Lung (tissue), 12 donors: ENCODE results near the gene ANKRD29. TPM values are rescaled to one million over a fixed set of nuclear protein-coding genes. Genes with fewer than 3 reads are reported as not detected.
"Not testable (repeated sequence)": the region's sequence is repeated elsewhere in the genome, so short reads cannot be mapped to it uniquely, and the experiment has no call there.

Experiments used
- ATAC-seq: fragments of 200-7000 bp; cut with Tn5 transposase; one replicate; pipeline ENCODE4 v1.9.1; 2020; ENCODE audit warnings: moderate number of reproducible peaks; ENCODE audit not compliant: insufficient read depth, low FRiP score
- DNase-seq, 3 donors: peaks; one replicate each; pipeline ENCODE4 v3.0.0-alpha.2; 2013 to 2017
- H3K27ac ChIP-seq, 2 donors: one replicate each; pipeline ENCODE4 v1.5.1; 2013; ENCODE audit warnings: mild to moderate bottlenecking in 2 of 2, moderate library complexity in 2 of 2, control low read depth in 1 of 2, inconsistent platforms in 1 of 2, low read depth in 1 of 2, low read length in 1 of 2
- H3K27me3 ChIP-seq, 3 donors: one replicate each; pipeline ENCODE4 v1.5.1; 2013; ENCODE audit warnings: low read length in 2 of 3; ENCODE audit not compliant: control insufficient read depth in 3 of 3, insufficient read depth in 3 of 3
- H3K36me3 ChIP-seq, 4 donors: one replicate each; pipeline ENCODE4 v1.5.1; 2013; ENCODE audit warnings: low read length in 4 of 4, mild to moderate bottlenecking in 1 of 4, moderate library complexity in 1 of 4; ENCODE audit not compliant: control insufficient read depth in 4 of 4, insufficient read depth in 4 of 4
- H3K4me1 ChIP-seq, 5 donors: one replicate each; pipeline ENCODE4 v1.5.1; 2013; ENCODE audit warnings: low read length in 5 of 5, mild to moderate bottlenecking in 2 of 5, moderate library complexity in 1 of 5; ENCODE audit not compliant: control insufficient read depth in 5 of 5, insufficient read depth in 5 of 5
- H3K4me3 ChIP-seq: one replicate; pipeline ENCODE4 v1.5.1; 2013; ENCODE audit warnings: mild to moderate bottlenecking, control low read depth, moderate library complexity
- H3K9ac ChIP-seq, 2 donors: one replicate each; pipeline ENCODE4 v1.5.1; 2013; ENCODE audit warnings: low read length in 2 of 2, control low read depth in 1 of 2; ENCODE audit not compliant: insufficient read depth in 1 of 2
- H3K9me3 ChIP-seq, 4 donors: one replicate each; pipeline ENCODE4 v1.5.1; 2013; ENCODE audit warnings: low read length in 3 of 4, mild to moderate bottlenecking in 1 of 4, moderate library complexity in 1 of 4; ENCODE audit not compliant: control insufficient read depth in 4 of 4, insufficient read depth in 3 of 4
- WGBS, 2 donors: extraction: QIAGEN DNeasy Blood & Tissue Kit; methylation state at CpG; one replicate each; pipeline ENCODE4 v1.1.7; 2013; 5-methylcytosine and 5-hydroxymethylcytosine counted together
- polyA plus RNA-seq, 2 donors: library from polyadenylated mRNA; stranded (reverse); fragments of 200-250 nt; gene quantifications; one replicate each; pipeline ENCODE4 v1.2.1, GENCODE V29; 2013
- total RNA-seq, 2 donors: library from RNA; depleted of rRNA in 1 of 2; stranded (reverse); fragments of >200 nt in 1 of 2; gene quantifications; one replicate each; pipeline ENCODE4 v1.2.1, GENCODE V29; 2014 to 2021
- TF ChIP-seq, protein P1 (sequence below): IDR thresholded peaks from 2 replicates; pipeline ENCODE4 v1.5.1; 2012; ENCODE audit warnings: mild to moderate bottlenecking; ENCODE audit errors: control extremely low read depth, extremely low read depth
- donor health status: control.
- donor health status: control.
- donor health status: Bipolar disorder and iron deficiency.
- donor health status: healthy.
- donor health status: DM: yes; HTN: yes; CAD: no.

ANKRD29 gene
- total and polyA plus RNA-seq, 4 donors, result 12.5 to 60.9 (median 43.0) TPM

DNA sequence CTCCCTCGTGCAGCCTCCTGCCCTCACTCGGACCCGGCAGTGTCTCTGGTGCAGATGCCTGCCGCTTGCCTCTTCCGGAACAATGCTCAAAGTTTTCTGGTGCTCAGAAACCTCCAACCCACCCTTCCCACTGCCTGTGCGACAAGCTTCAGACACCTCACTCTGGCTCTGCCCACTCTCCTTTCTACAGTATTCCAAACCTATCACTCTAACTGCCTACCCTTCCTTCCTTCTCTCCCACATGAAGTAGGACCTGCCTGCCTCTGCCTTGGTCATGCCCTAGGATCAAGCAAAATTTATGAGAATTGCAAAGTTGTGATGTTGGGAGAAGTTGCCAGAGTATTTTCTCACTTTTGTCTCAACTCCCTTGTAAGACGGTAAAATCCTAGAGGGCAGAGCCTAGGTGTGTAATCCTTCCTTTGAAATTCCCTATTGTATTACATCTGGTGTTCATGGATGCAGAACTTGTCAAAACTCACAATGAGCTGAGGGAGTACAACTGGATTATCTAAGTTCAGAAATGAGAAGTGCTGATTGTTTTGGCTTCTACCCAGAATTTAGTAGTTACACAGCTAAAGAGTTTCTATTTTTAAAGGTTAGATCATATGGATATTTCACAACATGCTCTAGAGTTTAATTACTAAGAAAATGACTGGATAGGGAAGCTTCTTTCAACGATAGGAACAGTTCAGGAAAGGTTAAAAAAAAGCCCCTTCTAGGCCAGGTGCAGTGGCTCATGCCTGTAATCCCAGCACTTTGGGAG is 83.6 kb downstream of the ANKRD29 start:
- WGBS, 2 donors, result 77 to 82% methylated on average over 8 of the region's 8 CpGs
- Histone ChIP-seq H3K9me3 (no peaks in the 10 kb centered on the region), H3K9ac (no peak overlapping the region), H3K4me1 (peaks cover 0 to 22% (median 9%) of the 10 kb centered on the region in 5 donors), H3K27me3 (no peaks in the 10 kb centered on the region), H3K36me3 (peaks cover 0 to 7% (median 4%) of the 10 kb centered on the region in 4 donors), H3K4me3 (no peak overlapping the region), H3K27ac (peak overlapping the region in 1 of 2 donors; percentile 22)
- DNase-seq (peak in 2 of 3 donors; percentile 31 to 57), ATAC-seq (peak; percentile 17)
- TF ChIP-seq, protein P1, sequence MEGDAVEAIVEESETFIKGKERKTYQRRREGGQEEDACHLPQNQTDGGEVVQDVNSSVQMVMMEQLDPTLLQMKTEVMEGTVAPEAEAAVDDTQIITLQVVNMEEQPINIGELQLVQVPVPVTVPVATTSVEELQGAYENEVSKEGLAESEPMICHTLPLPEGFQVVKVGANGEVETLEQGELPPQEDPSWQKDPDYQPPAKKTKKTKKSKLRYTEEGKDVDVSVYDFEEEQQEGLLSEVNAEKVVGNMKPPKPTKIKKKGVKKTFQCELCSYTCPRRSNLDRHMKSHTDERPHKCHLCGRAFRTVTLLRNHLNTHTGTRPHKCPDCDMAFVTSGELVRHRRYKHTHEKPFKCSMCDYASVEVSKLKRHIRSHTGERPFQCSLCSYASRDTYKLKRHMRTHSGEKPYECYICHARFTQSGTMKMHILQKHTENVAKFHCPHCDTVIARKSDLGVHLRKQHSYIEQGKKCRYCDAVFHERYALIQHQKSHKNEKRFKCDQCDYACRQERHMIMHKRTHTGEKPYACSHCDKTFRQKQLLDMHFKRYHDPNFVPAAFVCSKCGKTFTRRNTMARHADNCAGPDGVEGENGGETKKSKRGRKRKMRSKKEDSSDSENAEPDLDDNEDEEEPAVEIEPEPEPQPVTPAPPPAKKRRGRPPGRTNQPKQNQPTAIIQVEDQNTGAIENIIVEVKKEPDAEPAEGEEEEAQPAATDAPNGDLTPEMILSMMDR, result no peak

DNA sequence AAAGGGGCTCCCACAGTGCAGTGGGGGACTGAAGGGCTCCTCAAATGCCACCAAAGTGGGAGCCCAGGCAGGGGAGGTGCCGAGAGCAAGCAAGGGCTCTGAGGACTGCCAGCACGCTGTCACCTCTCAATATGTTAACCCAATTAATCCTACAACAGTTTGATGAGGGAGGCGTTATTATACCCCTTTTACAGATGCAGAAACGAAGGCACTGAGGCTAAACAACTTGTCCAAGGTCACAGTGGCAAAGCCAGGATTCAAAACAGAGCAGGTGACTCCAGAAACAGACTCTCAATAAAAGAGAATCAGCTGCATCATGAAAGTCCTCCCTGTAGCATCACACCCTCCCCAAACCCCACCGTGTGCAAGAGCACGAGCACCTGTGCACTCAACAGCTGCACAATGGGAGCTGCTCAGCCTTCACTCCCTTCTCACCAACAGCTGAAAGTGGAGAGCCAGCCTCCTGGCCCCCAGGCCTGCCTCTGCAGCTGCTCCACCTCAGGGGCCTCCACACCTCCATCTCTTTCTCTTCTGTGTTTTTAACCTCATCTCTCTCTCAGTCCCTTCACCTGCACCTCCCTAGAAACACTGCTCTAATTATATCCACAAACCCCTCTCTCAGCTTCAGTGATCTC is 84.5 kb downstream of the ANKRD29 start:
- TF ChIP-seq, protein P1, result no peak
- WGBS, 2 donors, result 83 to 88% methylated on average over 6 of the region's 6 CpGs
- no peaks in the 10 kb centered on the region for H3K9me3 ChIP-seq
- no peak overlapping the region for H3K9ac ChIP-seq
- no peak overlapping the region for H3K27ac ChIP-seq
- no peak overlapping the region for H3K4me3 ChIP-seq
- H3K4me1 ChIP-seq, result peaks cover 0 to 23% (median 10%) of the 10 kb centered on the region in 5 donors
- no peaks in the 10 kb centered on the region for H3K27me3 ChIP-seq
- peaks cover 0 to 9% (median 4%) of the 10 kb centered on the region in 4 donors for H3K36me3 ChIP-seq
- ATAC-seq (no peak), DNase-seq (no peak)

DNA sequence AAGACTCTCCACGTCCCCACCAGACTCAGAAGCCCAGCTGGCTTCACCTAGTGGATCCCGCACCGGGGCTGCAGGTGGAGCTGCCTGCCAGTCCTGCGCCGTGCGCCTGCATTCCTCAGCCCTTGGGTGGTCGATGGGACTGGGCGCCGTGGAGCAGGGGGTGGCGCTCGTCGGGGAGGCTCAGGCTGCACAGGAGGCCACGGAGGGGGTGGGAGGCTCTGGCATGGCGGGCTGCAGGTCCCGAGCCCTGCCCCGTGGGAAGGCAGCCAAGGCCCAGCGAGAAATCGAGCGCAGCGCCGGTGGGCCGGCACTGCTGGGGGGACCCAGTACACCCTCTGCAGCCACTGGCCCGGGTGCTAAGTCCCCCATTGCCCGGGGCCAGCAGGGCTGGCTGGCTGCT is 85.2 kb downstream of the ANKRD29 start:
- H3K4me3 ChIP-seq, H3K27me3 ChIP-seq, H3K27ac ChIP-seq, H3K9ac ChIP-seq, H3K9me3 ChIP-seq, DNase-seq, ATAC-seq: not testable (repeated sequence)
- Histone ChIP-seq H3K36me3 (peaks cover 0 to 12% (median 6%) of the 10 kb centered on the region in 4 donors), H3K4me1 (peaks cover 0 to 20% (median 10%) of the 10 kb centered on the region in 5 donors)
- WGBS, 2 donors, result 96 to 97% methylated on average over 15 to 24 of the region's 24 CpGs

DNA sequence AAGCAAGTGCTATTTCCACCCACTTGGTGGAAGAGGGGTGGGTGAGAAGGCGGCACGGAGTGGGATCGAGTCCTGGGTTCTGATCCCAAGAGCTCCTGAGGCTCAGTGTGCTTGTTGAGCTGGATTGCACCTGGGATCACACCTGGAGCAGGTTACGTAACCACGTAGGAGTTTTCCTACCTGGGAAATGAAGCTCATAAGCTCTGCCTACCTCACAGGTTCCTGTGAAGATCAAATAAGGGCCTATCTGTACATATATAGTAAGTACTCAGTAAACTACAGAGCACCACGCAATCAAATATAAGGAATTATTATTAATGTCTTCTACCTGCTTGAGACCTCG is 87.4 kb downstream of the ANKRD29 start:
- WGBS, 2 donors, result 80 to 89% methylated on average over 7 of the region's 7 CpGs
- DNase-seq (no peak), ATAC-seq (no peak)
- Histone ChIP-seq H3K27me3 (no peaks in the 10 kb centered on the region), H3K36me3 (peaks cover 0 to 19% (median 9%) of the 10 kb centered on the region in 4 donors), H3K4me3 (no peak overlapping the region), H3K9me3 (no peaks in the 10 kb centered on the region), H3K9ac (no peak overlapping the region), H3K4me1 (peaks cover 0 to 20% (median 6%) of the 10 kb centered on the region in 5 donors), H3K27ac (peak overlapping the region in 1 of 2 donors; percentile 64)
- TF ChIP-seq, protein P1, result no peak
